CD14-positive monocyte (primary cell): ENCODE measurements around the gene NGDN. TPM values are rescaled to one million over a fixed set of nuclear protein-coding genes. Genes with fewer than 3 reads are reported as not detected.

ENCODE experiments used
- DNase-seq, 3 donors: peaks; one replicate each; pipeline ENCODE4 v3.0.0-alpha.2; 2011 to 2022
- H2AFZ ChIP-seq: 2 replicates; pipeline ENCODE4 v1.6.0; 2012; ENCODE audit warnings: mild to moderate bottlenecking, low read depth, low read length, inconsistent platforms; ENCODE audit not compliant: insufficient read depth, poor library complexity, severe bottlenecking
- H3K27ac ChIP-seq, 2 donors: 1 replicate in 1 of 2; 2 replicates in 1 of 2; pipeline ENCODE4 v1.5.1; 2012 to 2013; ENCODE audit warnings: low read length in 2 of 2, control low read depth in 1 of 2, inconsistent platforms in 1 of 2, low read depth in 1 of 2, mild to moderate bottlenecking in 1 of 2
- H3K27me3 ChIP-seq, 2 donors: one replicate each; pipeline versions ENCODE4 v1.6.0 to v1.6.1; 2011 to 2013; ENCODE audit warnings: low read length in 2 of 2; ENCODE audit not compliant: control insufficient read depth in 2 of 2, insufficient read depth in 2 of 2
- H3K36me3 ChIP-seq, 2 donors: replicated peaks in 1 of 2; 1 replicate in 1 of 2; 2 replicates in 1 of 2; pipeline versions ENCODE4 v1.5.1 to v1.6.1; 2012 to 2013; ENCODE audit warnings: low read length in 2 of 2, control low read depth in 1 of 2, inconsistent platforms in 1 of 2, mild to moderate bottlenecking in 1 of 2; ENCODE audit not compliant: insufficient read depth in 2 of 2, control insufficient read depth in 1 of 2
- H3K4me1 ChIP-seq, 2 donors: 1 replicate in 1 of 2; 2 replicates in 1 of 2; pipeline versions ENCODE4 v1.5.1 to v1.6.1; 2012 to 2013; ENCODE audit warnings: low read length in 2 of 2, control low read depth in 1 of 2, inconsistent platforms in 1 of 2, mild to moderate bottlenecking in 1 of 2, moderate library complexity in 1 of 2; ENCODE audit not compliant: insufficient read depth in 2 of 2, control insufficient read depth in 1 of 2
- H3K4me2 ChIP-seq: replicated peaks from 2 replicates; pipeline ENCODE3; 2012; ENCODE audit warnings: low read length, moderate library complexity, mild to moderate bottlenecking; ENCODE audit not compliant: poor library complexity, severe bottlenecking; ENCODE audit errors: extremely low read depth
- H3K4me3 ChIP-seq, 3 experiments: fragments of 200-600 bp in 1 of 3; sonication (generic) in 1 of 3; replicated peaks in 1 of 3; 1 replicate in 2 of 3; 2 replicates in 1 of 3; pipeline ENCODE4 v1.5.1; 2011 to 2013; ENCODE audit warnings: low read length in 3 of 3, mild to moderate bottlenecking in 3 of 3, control low read depth in 2 of 3, low read depth in 2 of 3, inconsistent platforms in 1 of 3, moderate library complexity in 1 of 3
- H3K79me2 ChIP-seq: 2 replicates; pipeline ENCODE4 v1.6.0; 2012; ENCODE audit warnings: mild to moderate bottlenecking, control low read depth, inconsistent platforms, low read length, moderate library complexity; ENCODE audit not compliant: insufficient read depth
- H3K9ac ChIP-seq: 2 replicates; pipeline ENCODE4 v1.6.0; 2017; ENCODE audit warnings: low read length, mild to moderate bottlenecking; ENCODE audit not compliant: insufficient read depth, poor library complexity, severe bottlenecking
- H3K9me3 ChIP-seq, 2 donors: replicated peaks in 1 of 2; 1 replicate in 1 of 2; 2 replicates in 1 of 2; pipeline versions ENCODE4 v1.5.1 to v1.6.1; 2012 to 2013; ENCODE audit warnings: low read length in 2 of 2, control low read depth in 1 of 2; ENCODE audit not compliant: control insufficient read depth in 1 of 2, insufficient read depth in 1 of 2
- H4K20me1 ChIP-seq: 2 replicates; pipeline ENCODE4 v1.6.0; 2012; ENCODE audit warnings: mild to moderate bottlenecking, low read length, control low read depth, moderate library complexity; ENCODE audit not compliant: insufficient read depth
- H3K27ac Mint-ChIP-seq, 7 donors: one replicate each; pipeline ENCODE4 v1.8.0; 2020; ENCODE audit warnings: mild to moderate bottlenecking in 7 of 7, mixed read lengths in 7 of 7, moderate library complexity in 6 of 7, inconsistent platforms in 2 of 7
- H3K27me3 Mint-ChIP-seq, 3 donors: one replicate each; pipeline ENCODE4 v1.8.0; 2021 to 2022; ENCODE audit warnings: low read depth in 3 of 3, mild to moderate bottlenecking in 3 of 3, mixed read lengths in 3 of 3, moderate library complexity in 3 of 3, inconsistent platforms in 1 of 3
- H3K36me3 Mint-ChIP-seq, 2 donors: one replicate each; pipeline ENCODE4 v1.8.0; 2020; ENCODE audit warnings: mixed read lengths in 2 of 2, inconsistent platforms in 1 of 2, mild to moderate bottlenecking in 1 of 2
- H3K4me1 Mint-ChIP-seq: one replicate; pipeline ENCODE4 v1.8.0; 2020; ENCODE audit warnings: mild to moderate bottlenecking, mixed read lengths
- H3K4me3 Mint-ChIP-seq, 2 donors: one replicate each; pipeline ENCODE4 v1.8.0; 2020; ENCODE audit warnings: mild to moderate bottlenecking in 2 of 2, mixed read lengths in 2 of 2, moderate library complexity in 1 of 2
- H3K9me3 Mint-ChIP-seq, 7 donors: one replicate each; pipeline ENCODE4 v1.8.0; 2020 to 2022; ENCODE audit warnings: mixed read lengths in 7 of 7, mild to moderate bottlenecking in 6 of 7, moderate library complexity in 6 of 7, inconsistent platforms in 2 of 7
- WGBS: methylation state at CpG from one replicate; pipeline ENCODE4 v1.1.5; 2013; ENCODE audit warnings: missing lambda C conversion rate; ENCODE audit not compliant: insufficient coverage; 5-methylcytosine and 5-hydroxymethylcytosine counted together
- intact Hi-C, 2 donors: fragments of 100-400 bp; cut with micrococcal nuclease; formaldehyde crosslinking; loops; one replicate each; pipeline versions ENCODE4 v1.15.0 to v1.15.1; 2023
- polyA plus RNA-seq, 3 donors: library from polyadenylated mRNA; depleted of rRNA in 1 of 3; unstranded in 2 of 3; stranded (reverse) in 1 of 3; fragments of 300-500 nt in 2 of 3; fragments of >200 nt in 1 of 3; fragmentation: Illumina TruSeq in 2 of 3; gene quantifications; 1 replicate in 2 of 3; 2 replicates in 1 of 3; pipeline ENCODE4 v1.2.3, GENCODE V29; 2012 to 2021
- TF ChIP-seq, protein P1 (sequence below): fragments of 200-600 bp; IDR thresholded peaks from one replicate; pipeline ENCODE4 v1.8.0; 2022; ENCODE audit warnings: antibody characterized with exemption, mild to moderate bottlenecking

NGDN gene
- polyA plus RNA-seq, 3 donors: 22.7 to 44.5 (median 26.8) TPM

DNA sequence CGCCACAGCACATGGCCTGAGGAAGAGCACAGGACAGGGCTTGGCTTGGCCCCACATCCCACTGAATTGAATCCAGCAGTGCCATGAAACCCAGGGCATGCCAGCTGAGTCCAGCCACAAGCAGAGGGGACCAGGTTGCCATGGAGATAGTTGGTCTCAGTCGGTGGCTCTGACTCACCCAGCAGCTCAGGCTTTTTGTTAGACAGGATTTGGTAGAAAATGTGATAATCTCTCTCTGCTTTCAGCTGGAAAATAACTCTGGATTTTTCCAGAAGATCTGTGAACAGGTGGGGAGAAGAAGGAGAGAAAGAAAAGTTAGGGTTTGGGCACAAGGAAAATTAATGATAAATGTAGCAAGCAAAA lies 38.8 kb upstream of the NGDN start:
- Histone ChIP-seq H3K4me2 (no peak overlapping the region), H3K4me1 (no peaks in the 10 kb centered on the region), H3K9me3 (no peaks in the 10 kb centered on the region), H3K4me3 (no peak overlapping the region), H3K79me2 (no peaks in the 10 kb centered on the region), H2AFZ (no peak overlapping the region), H3K36me3 (no peaks in the 10 kb centered on the region), H4K20me1 (no peaks in the 10 kb centered on the region), H3K9ac (no peak overlapping the region), H3K27ac (no peak overlapping the region), H3K27me3 (no peaks in the 10 kb centered on the region)
- whole genome bisulfite sequencing: 86% methylated on average over 1 of the region's 2 CpGs
- Mint-ChIP-seq H3K4me3 (no peak overlapping the region), H3K9me3 (no peaks in the 10 kb centered on the region), H3K36me3 (no peaks in the 10 kb centered on the region), H3K4me1 (no peaks in the 10 kb centered on the region), H3K27me3 (peaks cover 6 to 8% (median 6%) of the 10 kb centered on the region in 3 donors), H3K27ac (no peak overlapping the region)
- intact Hi-C loops: no loop called here
- TF ChIP-seq, protein P1, sequence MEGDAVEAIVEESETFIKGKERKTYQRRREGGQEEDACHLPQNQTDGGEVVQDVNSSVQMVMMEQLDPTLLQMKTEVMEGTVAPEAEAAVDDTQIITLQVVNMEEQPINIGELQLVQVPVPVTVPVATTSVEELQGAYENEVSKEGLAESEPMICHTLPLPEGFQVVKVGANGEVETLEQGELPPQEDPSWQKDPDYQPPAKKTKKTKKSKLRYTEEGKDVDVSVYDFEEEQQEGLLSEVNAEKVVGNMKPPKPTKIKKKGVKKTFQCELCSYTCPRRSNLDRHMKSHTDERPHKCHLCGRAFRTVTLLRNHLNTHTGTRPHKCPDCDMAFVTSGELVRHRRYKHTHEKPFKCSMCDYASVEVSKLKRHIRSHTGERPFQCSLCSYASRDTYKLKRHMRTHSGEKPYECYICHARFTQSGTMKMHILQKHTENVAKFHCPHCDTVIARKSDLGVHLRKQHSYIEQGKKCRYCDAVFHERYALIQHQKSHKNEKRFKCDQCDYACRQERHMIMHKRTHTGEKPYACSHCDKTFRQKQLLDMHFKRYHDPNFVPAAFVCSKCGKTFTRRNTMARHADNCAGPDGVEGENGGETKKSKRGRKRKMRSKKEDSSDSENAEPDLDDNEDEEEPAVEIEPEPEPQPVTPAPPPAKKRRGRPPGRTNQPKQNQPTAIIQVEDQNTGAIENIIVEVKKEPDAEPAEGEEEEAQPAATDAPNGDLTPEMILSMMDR: no peak
- no peak for DNase-seq

DNA sequence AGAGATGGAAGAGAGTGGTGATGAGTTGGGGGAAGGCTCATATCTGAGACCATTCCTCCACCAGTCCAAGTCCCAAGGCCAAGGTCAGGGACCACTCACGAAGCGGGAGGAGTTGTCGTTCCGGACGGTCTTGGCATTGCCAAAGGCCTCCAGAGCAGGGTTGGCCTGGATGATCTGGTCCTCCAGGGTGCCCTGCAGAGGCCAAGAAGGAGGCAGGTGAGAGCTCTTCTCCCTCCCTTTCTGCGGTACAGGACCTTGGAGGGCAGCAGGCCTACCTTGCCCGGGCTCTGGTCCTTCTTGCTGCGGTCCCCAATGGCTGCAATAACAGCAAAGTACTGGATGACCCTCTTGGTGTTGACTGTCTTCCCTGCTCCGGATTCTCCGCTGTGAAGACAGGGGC lies 38.0 kb upstream of the NGDN start:
- H3K27me3 Mint-ChIP-seq: peaks cover 5 to 8% (median 6%) of the 10 kb centered on the region in 3 donors
- Histone ChIP-seq H3K27ac (no peak overlapping the region), H3K9ac (no peak overlapping the region), H2AFZ (no peak overlapping the region), H3K4me2 (no peak overlapping the region), H3K4me3 (no peak overlapping the region), H3K9me3 (no peaks in the 10 kb centered on the region), H4K20me1 (no peaks in the 10 kb centered on the region), H3K27me3 (no peaks in the 10 kb centered on the region), H3K36me3 (no peaks in the 10 kb centered on the region), H3K4me1 (no peaks in the 10 kb centered on the region), H3K79me2 (no peaks in the 10 kb centered on the region)
- H3K9me3 Mint-ChIP-seq: no peaks in the 10 kb centered on the region
- no peak overlapping the region for H3K4me3 Mint-ChIP-seq
- H3K27ac Mint-ChIP-seq: no peak overlapping the region
- no peaks in the 10 kb centered on the region for H3K4me1 Mint-ChIP-seq
- H3K36me3 Mint-ChIP-seq: no peaks in the 10 kb centered on the region
- intact Hi-C loops: no loop called here
- 91% methylated on average over 10 of the region's 10 CpGs for WGBS
- no peak for DNase-seq
- TF ChIP-seq, protein P1: no peak
